IMR-90 (cell line): Measurements from ENCODE around the gene LDB1. TPM values are rescaled to one million over a fixed set of nuclear protein-coding genes. Genes with fewer than 3 reads are reported as not detected.

Experiments used
- ATAC-seq: fragments of 200-7000 bp; cut with Tn5 transposase; 2 replicates; pipeline ENCODE4 v1.9.1; 2020; ENCODE audit warnings: low read depth, mild to moderate bottlenecking, moderate library complexity
- BruUV-seq: library from RNA; stranded (reverse); fragments of 400-500 nt; replicated peaks from 2 replicates; lab custom pipeline; 2021; lab: Mats Ljungman, UMichigan
- CTCF ChIA-PET: fragments of 300-600 bp; formaldehyde crosslinking; extraction: SDS; loops from one replicate; lab custom pipeline; 2021; ENCODE audit warnings: antibody characterized with exemption; lab: Yijun Ruan, JAX
- POLR2A ChIA-PET: fragments of 300-600 bp; sonication (Branson Sonifier 250); formaldehyde crosslinking; loops from one replicate; lab custom pipeline; 2022; ENCODE audit warnings: antibody characterized with exemption; ENCODE audit not compliant: unreplicated experiment; lab: Charles Lee
- DNase-seq: peaks from one replicate; pipeline ENCODE4 v3.0.0; 2013
- H2AFZ ChIP-seq: replicated peaks from 2 replicates; pipeline ENCODE3; 2013; ENCODE audit warnings: low read length, mild to moderate bottlenecking; ENCODE audit not compliant: poor library complexity
- H2AK5ac ChIP-seq: 2 replicates; pipeline ENCODE4 v1.6.1; 2013; ENCODE audit warnings: low read depth, low read length, inconsistent platforms
- H2AK9ac ChIP-seq: replicated peaks from 2 replicates; pipeline ENCODE3; 2013; ENCODE audit warnings: mild to moderate bottlenecking, low read depth, low read length, moderate library complexity; ENCODE audit not compliant: poor library complexity
- H2BK120ac ChIP-seq: 2 replicates; pipeline ENCODE4 v1.6.1; 2013; ENCODE audit warnings: low read depth, low read length, inconsistent platforms
- H2BK15ac ChIP-seq: 3 replicates; pipeline ENCODE4 v1.6.1; 2013; ENCODE audit warnings: low read depth, low read length, inconsistent platforms
- H2BK20ac ChIP-seq: 2 replicates; pipeline ENCODE4 v1.6.1; 2013; ENCODE audit warnings: low read depth, mild to moderate bottlenecking, inconsistent platforms, low read length, moderate library complexity
- H2BK5ac ChIP-seq: 2 replicates; pipeline ENCODE4 v1.6.1; 2013; ENCODE audit warnings: mild to moderate bottlenecking, low read depth, low read length, inconsistent platforms; ENCODE audit not compliant: poor library complexity, severe bottlenecking
- H3K14ac ChIP-seq: replicated peaks from 2 replicates; pipeline ENCODE4 v1.6.1; 2013; ENCODE audit warnings: low read depth, low read length, inconsistent platforms
- H3K18ac ChIP-seq: 2 replicates; pipeline ENCODE4 v1.6.1; 2013; ENCODE audit warnings: low read depth, low read length, control low read depth
- H3K23ac ChIP-seq: 2 replicates; pipeline ENCODE4 v1.6.1; 2013; ENCODE audit warnings: low read depth, low read length, inconsistent platforms
- H3K27ac ChIP-seq: 2 replicates; pipeline ENCODE4 v1.5.1; 2013; ENCODE audit warnings: mild to moderate bottlenecking, control low read depth, low read length; ENCODE audit not compliant: insufficient read depth
- H3K27me3 ChIP-seq: 2 replicates; pipeline ENCODE4 v1.6.1; 2013; ENCODE audit warnings: low read length; ENCODE audit not compliant: control insufficient read depth, insufficient read depth
- H3K36me3 ChIP-seq: 2 replicates; pipeline ENCODE4 v1.6.1; 2013; ENCODE audit warnings: low read length, mixed read lengths; ENCODE audit not compliant: control insufficient read depth, insufficient read depth
- H3K4ac ChIP-seq: 2 replicates; pipeline ENCODE4 v1.6.1; 2013; ENCODE audit warnings: low read depth, low read length, inconsistent platforms
- H3K4me1 ChIP-seq: 2 replicates; pipeline ENCODE4 v1.6.1; 2013; ENCODE audit warnings: low read length, mixed read lengths; ENCODE audit not compliant: control insufficient read depth, insufficient read depth
- H3K4me2 ChIP-seq: 2 replicates; pipeline ENCODE4 v1.6.1; 2013; ENCODE audit warnings: low read depth, mild to moderate bottlenecking, control low read depth, low read length, moderate library complexity
- H3K4me3 ChIP-seq: 2 replicates; pipeline ENCODE4 v1.5.1; 2013; ENCODE audit warnings: low read depth, mild to moderate bottlenecking, control low read depth, low read length, moderate library complexity; ENCODE audit not compliant: insufficient read depth
- H3K56ac ChIP-seq: 2 replicates; pipeline ENCODE4 v1.6.1; 2013; ENCODE audit warnings: low read length, inconsistent platforms; ENCODE audit not compliant: insufficient read depth; ENCODE audit errors: extremely low read depth
- H3K79me1 ChIP-seq, 2 experiments: 2 replicates each; pipeline ENCODE4 v1.6.1; 2013; ENCODE audit warnings: low read length in 2 of 2, inconsistent platforms in 1 of 2, low read depth in 1 of 2
- H3K9ac ChIP-seq: 2 replicates; pipeline ENCODE4 v1.6.1; 2013; ENCODE audit warnings: low read depth, low read length, control low read depth
- H3K9me1 ChIP-seq: 2 replicates; pipeline ENCODE4 v1.6.1; 2013; ENCODE audit warnings: low read length, inconsistent platforms; ENCODE audit not compliant: insufficient read depth
- H3K9me3 ChIP-seq: 2 replicates; pipeline ENCODE4 v1.6.1; 2013; ENCODE audit warnings: low read length; ENCODE audit not compliant: control insufficient read depth, insufficient read depth
- H4K20me1 ChIP-seq: 2 replicates; pipeline ENCODE4 v1.6.1; 2013; ENCODE audit warnings: low read length, inconsistent platforms; ENCODE audit not compliant: insufficient read depth
- H4K5ac ChIP-seq: 2 replicates; pipeline ENCODE4 v1.6.1; 2013; ENCODE audit warnings: mild to moderate bottlenecking, low read depth, low read length, control low read depth
- H4K8ac ChIP-seq, 2 experiments: 2 replicates each; pipeline ENCODE4 v1.6.1; 2013; ENCODE audit warnings: low read depth in 2 of 2, low read length in 2 of 2, control low read depth in 1 of 2, inconsistent platforms in 1 of 2
- H4K91ac ChIP-seq: 2 replicates; pipeline ENCODE4 v1.6.1; 2013; ENCODE audit warnings: low read depth, low read length, inconsistent platforms; ENCODE audit not compliant: insufficient read depth
- BHLHE40 ChIP-seq: fragments of 150-350 bp; IDR thresholded peaks from 2 replicates; pipeline ENCODE4 v1.6.1; 2016; ENCODE audit warnings: mild to moderate bottlenecking, low read depth, low read length
- CEBPB ChIP-seq: IDR thresholded peaks from 2 replicates; pipeline ENCODE4 v1.6.1; 2012; ENCODE audit warnings: low read depth, low read length, improper control_type of control experiment
- CHD1 ChIP-seq: IDR thresholded peaks from 2 replicates; pipeline ENCODE4 v1.6.1; 2012; ENCODE audit warnings: low read depth, low read length, improper control_type of control experiment
- FOS ChIP-seq: fragments of 150-350 bp; IDR thresholded peaks from 2 replicates; pipeline ENCODE4 v1.6.1; 2016; ENCODE audit warnings: low read depth, low read length
- MAFK ChIP-seq: IDR thresholded peaks from 2 replicates; pipeline ENCODE4 v1.6.1; 2012; ENCODE audit warnings: low read depth, low read length, improper control_type of control experiment
- MAZ ChIP-seq: IDR thresholded peaks from 2 replicates; pipeline ENCODE4 v1.6.1; 2012; ENCODE audit warnings: low read depth, mild to moderate bottlenecking, low read length, improper control_type of control experiment, moderate library complexity, borderline replicate concordance
- MXI1 ChIP-seq: IDR thresholded peaks from 2 replicates; pipeline ENCODE4 v1.6.1; 2012; ENCODE audit warnings: low read depth, mild to moderate bottlenecking, low read length, moderate library complexity, borderline replicate concordance
- NFE2L2 ChIP-seq: fragments of 150-350 bp; IDR thresholded peaks from 2 replicates; pipeline ENCODE4 v1.6.1; 2016; ENCODE audit warnings: low read depth, mild to moderate bottlenecking, low read length
- POLR2A ChIP-seq: IDR thresholded peaks from 2 replicates; pipeline ENCODE4 v1.6.1; 2012; ENCODE audit warnings: mild to moderate bottlenecking, low read depth, low read length
- RAD21 ChIP-seq: IDR thresholded peaks from 2 replicates; pipeline ENCODE4 v1.6.1; 2012; ENCODE audit warnings: low read length, improper control_type of control experiment
- RCOR1 ChIP-seq: IDR thresholded peaks from 2 replicates; pipeline ENCODE4 v1.6.1; 2012; ENCODE audit warnings: mild to moderate bottlenecking, low read length, improper control_type of control experiment; ENCODE audit not compliant: insufficient replicate concordance
- RFX5 ChIP-seq: IDR thresholded peaks from 2 replicates; pipeline ENCODE4 v1.8.0; 2012; ENCODE audit warnings: low read depth, mild to moderate bottlenecking, low read length, moderate library complexity
- SMC3 ChIP-seq: fragments of 150-350 bp; IDR thresholded peaks from 2 replicates; pipeline ENCODE4 v1.6.1; 2016; ENCODE audit warnings: low read depth, mild to moderate bottlenecking, antibody characterized with exemption, low read length, moderate library complexity
- WGBS, 2 experiments: methylation state at CpG; one replicate each; pipeline versions ENCODE4 v1.1.5 to v1.1.7; 2013; ENCODE audit warnings: missing lambda C conversion rate in 2 of 2; ENCODE audit not compliant: insufficient read length in 1 of 2; ENCODE audit errors: extremely low coverage in 2 of 2; 5-methylcytosine and 5-hydroxymethylcytosine counted together
- dilution Hi-C: fragments of 300-500 bp; cut with HindIII; formaldehyde crosslinking; loops from one replicate; pipeline ENCODE4 v1.14.3; 2018; ENCODE audit warnings: low sequenced_read_pairs; ENCODE audit not compliant: unreplicated experiment
- in situ Hi-C: fragments of 300-500 bp; cut with MboI; formaldehyde crosslinking; loops from 3 replicates; pipeline ENCODE4 v1.14.3; 2019; ENCODE audit warnings: low sequenced_read_pairs, inconsistent platforms, mixed read lengths
- intact Hi-C: fragments of 100-400 bp; cut with micrococcal nuclease; formaldehyde crosslinking; loops from 2 replicates; pipeline ENCODE4 v1.10.0; 2022
- polyA plus RNA-seq, 3 experiments: library from polyadenylated mRNA; depleted of rRNA; stranded (reverse); fragments of >200 nt; gene quantifications; 2 replicates each; pipeline ENCODE4 v1.2.3, GENCODE V29; 2012; ENCODE audit warnings: low replicate concordance in 1 of 3
- total RNA-seq: library from RNA; depleted of rRNA; stranded (reverse); fragments of >200 nt; gene quantifications from 2 replicates; pipeline ENCODE4 v1.2.3, GENCODE V29; 2012
- TF ChIP-seq, protein P1 (sequence below): fragments of 150-350 bp; IDR thresholded peaks from 2 replicates; pipeline ENCODE4 v1.6.1; 2016; ENCODE audit warnings: low read depth, mild to moderate bottlenecking, low read length, moderate library complexity, borderline replicate concordance
- TF ChIP-seq, protein P2 (sequence below): conservative IDR thresholded peaks from 2 replicates; pipeline ENCODE4 v1.5.1; 2012; ENCODE audit warnings: mild to moderate bottlenecking, low read depth, low read length, improper control_type of control experiment
- TF ChIP-seq, protein P3 (sequence below): fragments of 150-350 bp; IDR thresholded peaks from 2 replicates; pipeline ENCODE4 v1.6.1; 2017; ENCODE audit warnings: mild to moderate bottlenecking, antibody characterized with exemption, low read length, low read depth

Gene LDB1
- total and polyA plus RNA-seq, 2 of the 4 experiments (the other 2 are of a cell fraction), result 47.9 to 92.4 TPM

- CTCF ChIA-PET, result no interaction called here
- Histone ChIP-seq H3K9me1 (peaks cover 15% of the 10 kb centered on the region), H2BK5ac (no peak overlapping the region), H2BK20ac (no peak overlapping the region), H3K56ac (no peak overlapping the region), H2AK9ac (no peak overlapping the region), H2AFZ (no peak overlapping the region), H3K36me3 (peaks cover 33% of the 10 kb centered on the region), H3K14ac (no peak overlapping the region), H3K9ac (no peak overlapping the region), H4K20me1 (0 out of 2 replicates have a peak, but pooled peaks cover 14% of the 10 kb centered on the region), H4K91ac (no peak overlapping the region), H3K4me2 (no peak overlapping the region), H3K4me3 (no peak overlapping the region), H3K18ac (no peak overlapping the region), H2BK15ac (no peak overlapping the region), H4K5ac (no peak overlapping the region), H3K9me3 (no peaks in the 10 kb centered on the region), H3K79me1 (peaks cover 0 to 15% of the 10 kb centered on the region in 2 experiments; a peak in 2 of 4 replicates), H4K8ac (no peak overlapping the region), H3K4me1 (no peaks in the 10 kb centered on the region), H3K27me3 (no peaks in the 10 kb centered on the region), H3K27ac (no peak overlapping the region), H2AK5ac (no peak overlapping the region), H3K4ac (no peak overlapping the region), H2BK120ac (no peak overlapping the region), H3K23ac (no peak overlapping the region)
- POLR2A ChIA-PET, result no interaction called here
- TF ChIP-seq CHD1 (no peak), CEBPB (no peak), BHLHE40 (no peak), MAZ (no peak), POLR2A (no peak), RFX5 (no peak), MAFK (no peak), NFE2L2 (no peak), SMC3 (no peak), MXI1 (no peak), FOS (no peak), RAD21 (no peak), RCOR1 (no peak)
- TF ChIP-seq, protein P1, sequence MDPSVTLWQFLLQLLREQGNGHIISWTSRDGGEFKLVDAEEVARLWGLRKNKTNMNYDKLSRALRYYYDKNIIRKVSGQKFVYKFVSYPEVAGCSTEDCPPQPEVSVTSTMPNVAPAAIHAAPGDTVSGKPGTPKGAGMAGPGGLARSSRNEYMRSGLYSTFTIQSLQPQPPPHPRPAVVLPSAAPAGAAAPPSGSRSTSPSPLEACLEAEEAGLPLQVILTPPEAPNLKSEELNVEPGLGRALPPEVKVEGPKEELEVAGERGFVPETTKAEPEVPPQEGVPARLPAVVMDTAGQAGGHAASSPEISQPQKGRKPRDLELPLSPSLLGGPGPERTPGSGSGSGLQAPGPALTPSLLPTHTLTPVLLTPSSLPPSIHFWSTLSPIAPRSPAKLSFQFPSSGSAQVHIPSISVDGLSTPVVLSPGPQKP, result no peak
- TF ChIP-seq, protein P2, sequence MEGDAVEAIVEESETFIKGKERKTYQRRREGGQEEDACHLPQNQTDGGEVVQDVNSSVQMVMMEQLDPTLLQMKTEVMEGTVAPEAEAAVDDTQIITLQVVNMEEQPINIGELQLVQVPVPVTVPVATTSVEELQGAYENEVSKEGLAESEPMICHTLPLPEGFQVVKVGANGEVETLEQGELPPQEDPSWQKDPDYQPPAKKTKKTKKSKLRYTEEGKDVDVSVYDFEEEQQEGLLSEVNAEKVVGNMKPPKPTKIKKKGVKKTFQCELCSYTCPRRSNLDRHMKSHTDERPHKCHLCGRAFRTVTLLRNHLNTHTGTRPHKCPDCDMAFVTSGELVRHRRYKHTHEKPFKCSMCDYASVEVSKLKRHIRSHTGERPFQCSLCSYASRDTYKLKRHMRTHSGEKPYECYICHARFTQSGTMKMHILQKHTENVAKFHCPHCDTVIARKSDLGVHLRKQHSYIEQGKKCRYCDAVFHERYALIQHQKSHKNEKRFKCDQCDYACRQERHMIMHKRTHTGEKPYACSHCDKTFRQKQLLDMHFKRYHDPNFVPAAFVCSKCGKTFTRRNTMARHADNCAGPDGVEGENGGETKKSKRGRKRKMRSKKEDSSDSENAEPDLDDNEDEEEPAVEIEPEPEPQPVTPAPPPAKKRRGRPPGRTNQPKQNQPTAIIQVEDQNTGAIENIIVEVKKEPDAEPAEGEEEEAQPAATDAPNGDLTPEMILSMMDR, result no peak
- TF ChIP-seq, protein P3, sequence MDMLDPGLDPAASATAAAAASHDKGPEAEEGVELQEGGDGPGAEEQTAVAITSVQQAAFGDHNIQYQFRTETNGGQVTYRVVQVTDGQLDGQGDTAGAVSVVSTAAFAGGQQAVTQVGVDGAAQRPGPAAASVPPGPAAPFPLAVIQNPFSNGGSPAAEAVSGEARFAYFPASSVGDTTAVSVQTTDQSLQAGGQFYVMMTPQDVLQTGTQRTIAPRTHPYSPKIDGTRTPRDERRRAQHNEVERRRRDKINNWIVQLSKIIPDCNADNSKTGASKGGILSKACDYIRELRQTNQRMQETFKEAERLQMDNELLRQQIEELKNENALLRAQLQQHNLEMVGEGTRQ, result no peak
- intact Hi-C loops (no loop called here), dilution Hi-C loops (no loop called here), in situ Hi-C loops (no loop called here)
- no TSS peak for BruUV-seq
- ATAC-seq (no peak), DNase-seq (no peak)
- no CpG with 5 or more reads among the region's 5 CpGs for WGBS, 2 experiments
Observed at GRCh38 chr10:102101152-102101551, 19.0 kb downstream of the LDB1 start.
